Activated T-helper 2 cell treated with anti-CD3 and anti-CD28 coated beads, Interferon-gamma antibody, Interleukin-2, Interleukin-4, amounts not matched to agents 10 μg/mL and 5 μg/mL and 100 μg/mL, durations not matched to agents 14 hours and 24 hours and 36 hours (primary cell): ENCODE measurements around the gene PCDHB12. TPM values are rescaled to one million over a fixed set of nuclear protein-coding genes. Genes with fewer than 3 reads are reported as not detected.

Experiments
- DNase-seq: peaks from one replicate; pipeline ENCODE4 v3.0.0; 2021; ENCODE audit warnings: low spot score
- H3K27ac Mint-ChIP-seq: one replicate; pipeline ENCODE4 v1.8.0; 2021; ENCODE audit warnings: mixed read lengths
- H3K27me3 Mint-ChIP-seq: one replicate; pipeline ENCODE4 v1.8.0; 2021; ENCODE audit warnings: low read depth, mixed read lengths
- H3K36me3 Mint-ChIP-seq: one replicate; pipeline ENCODE4 v1.8.0; 2021; ENCODE audit warnings: low read depth, mixed read lengths
- H3K4me1 Mint-ChIP-seq: one replicate; pipeline ENCODE4 v1.8.0; 2021; ENCODE audit warnings: low read depth, mixed read lengths
- H3K4me3 Mint-ChIP-seq: one replicate; pipeline ENCODE4 v1.8.0; 2021; ENCODE audit warnings: low read depth, mild to moderate bottlenecking, moderate library complexity, mixed read lengths
- H3K9me3 Mint-ChIP-seq: one replicate; pipeline ENCODE4 v1.8.0; 2021; ENCODE audit warnings: mixed read lengths
- intact Hi-C: fragments of 100-400 bp; cut with micrococcal nuclease; formaldehyde crosslinking; loops from one replicate; pipeline ENCODE4 v1.15.1; 2023
- total RNA-seq: library from RNA; stranded (reverse); gene quantifications from 2 replicates; pipeline ENCODE4 v1.2.3, GENCODE V29; 2022

Gene PCDHB12
- total RNA-seq, 1 donor from 2014 or later, result not detected

- no peaks in the 10 kb centered on the region for H3K27me3 Mint-ChIP-seq
- H3K4me3 Mint-ChIP-seq, result no peak overlapping the region
- intact Hi-C loops, result no loop called here
- no peak overlapping the region for H3K27ac Mint-ChIP-seq
- peaks cover 57% of the 10 kb centered on the region for H3K9me3 Mint-ChIP-seq
- no peaks in the 10 kb centered on the region for H3K36me3 Mint-ChIP-seq
- H3K4me1 Mint-ChIP-seq, result no peaks in the 10 kb centered on the region
- no peak for DNase-seq
Observed at GRCh38 chr5:141250576-141250975, 42.1 kb downstream of the PCDHB12 start.

GRCh38 chr5:141258464-141258863 is 49.9 kb downstream of the PCDHB12 start:
- intact Hi-C loops, result no loop called here
- H3K27me3 Mint-ChIP-seq, result no peaks in the 10 kb centered on the region
- H3K27ac Mint-ChIP-seq, result no peak overlapping the region
- H3K4me1 Mint-ChIP-seq, result no peaks in the 10 kb centered on the region
- no peak for DNase-seq
- no peak overlapping the region for H3K4me3 Mint-ChIP-seq
- peaks cover 78% of the 10 kb centered on the region for H3K9me3 Mint-ChIP-seq
- H3K36me3 Mint-ChIP-seq, result no peaks in the 10 kb centered on the region

GRCh38 chr5:141258948-141259347 is 50.4 kb downstream of the PCDHB12 start:
- intact Hi-C loops, result no loop called here
- no peak overlapping the region for H3K27ac Mint-ChIP-seq
- H3K4me3 Mint-ChIP-seq, result no peak overlapping the region
- H3K27me3 Mint-ChIP-seq, result no peaks in the 10 kb centered on the region
- peaks cover 80% of the 10 kb centered on the region for H3K9me3 Mint-ChIP-seq
- H3K36me3 Mint-ChIP-seq, result no peaks in the 10 kb centered on the region
- H3K4me1 Mint-ChIP-seq, result no peaks in the 10 kb centered on the region
- DNase-seq, result no peak

GRCh38 chr5:141260458-141261237 is 52.1 kb downstream of the PCDHB12 start:
- intact Hi-C loops, result no loop called here
- Mint-ChIP-seq H3K4me1 (no peaks in the 10 kb centered on the region), H3K9me3 (peaks cover 71% of the 10 kb centered on the region), H3K27me3 (no peaks in the 10 kb centered on the region), H3K36me3 (no peaks in the 10 kb centered on the region), H3K27ac (no peak overlapping the region), H3K4me3 (no peak overlapping the region)
- no peak for DNase-seq

GRCh38 chr5:141261238-141261546 is 52.7 kb downstream of the PCDHB12 start:
- H3K27ac Mint-ChIP-seq, result no peak overlapping the region
- H3K4me3 Mint-ChIP-seq, result no peak overlapping the region
- no peak for DNase-seq
- intact Hi-C loops, result no loop called here
- no peaks in the 10 kb centered on the region for H3K4me1 Mint-ChIP-seq
- H3K9me3 Mint-ChIP-seq, result peaks cover 72% of the 10 kb centered on the region
- H3K36me3 Mint-ChIP-seq, result no peaks in the 10 kb centered on the region
- no peaks in the 10 kb centered on the region for H3K27me3 Mint-ChIP-seq

Other genes starting within 250 kb of the PCDHB12 start
- gene PCDHAC2, start 242.2 kb upstream of the PCDHB12 start, total RNA-seq, result not detected in 2 replicates
- not detected in 2 replicates for gene PCDHB1, start 157.3 kb upstream of the PCDHB12 start, total RNA-seq
- 0.11 and 0.25 TPM in 2 replicates for gene PCDHB2, start 114.1 kb upstream of the PCDHB12 start, total RNA-seq
- not detected in 2 replicates for gene PCDHB3, start 108.2 kb upstream of the PCDHB12 start, total RNA-seq
- gene PCDHB4, start 86.9 kb upstream of the PCDHB12 start, total RNA-seq, result not detected in 2 replicates
- gene PCDHB5, start 73.5 kb upstream of the PCDHB12 start, total RNA-seq, result not detected in 2 replicates
- not detected in 2 replicates for gene PCDHB6, start 58.7 kb upstream of the PCDHB12 start, total RNA-seq
- gene PCDHB7, start 36.1 kb upstream of the PCDHB12 start, total RNA-seq, result 0.07 TPM in 1 of 2 replicates, not detected in the other
- gene PCDHB8, start 30.9 kb upstream of the PCDHB12 start, total RNA-seq, result not detected in 2 replicates
- not detected in 2 replicates for gene PCDHB16, start 26.3 kb upstream of the PCDHB12 start, total RNA-seq
- gene PCDHB9, start 21.6 kb upstream of the PCDHB12 start, total RNA-seq, result not detected in 2 replicates
- not detected in 2 replicates for gene PCDHB10, start 16.4 kb upstream of the PCDHB12 start, total RNA-seq
- gene PCDHB11, start 9.1 kb upstream of the PCDHB12 start, total RNA-seq, result not detected in 2 replicates
- gene PCDHB13, start 5.2 kb downstream of the PCDHB12 start, total RNA-seq, result 0.02 TPM in 1 of 2 replicates, not detected in the other
- not detected in 2 replicates for gene PCDHB14, start 14.6 kb downstream of the PCDHB12 start, total RNA-seq
- gene PCDHB15, start 36.7 kb downstream of the PCDHB12 start, total RNA-seq, result not detected in 2 replicates
- 0.16 TPM in 1 of 2 replicates, not detected in the other for gene SLC25A2, start 95.3 kb downstream of the PCDHB12 start, total RNA-seq
- 67.1 and 70.5 TPM in 2 replicates for gene TAF7, start 112.1 kb downstream of the PCDHB12 start, total RNA-seq
- gene PCDHGA1, start 121.8 kb downstream of the PCDHB12 start, total RNA-seq, result 0.09 and 0.14 TPM in 2 replicates
- gene PCDHGA2, start 130.0 kb downstream of the PCDHB12 start, total RNA-seq, result 0.09 and 0.11 TPM in 2 replicates
- 0.11 and 0.16 TPM in 2 replicates for gene PCDHGA3, start 135.1 kb downstream of the PCDHB12 start, total RNA-seq
- 0.16 and 0.48 TPM in 2 replicates for gene PCDHGB1, start 141.4 kb downstream of the PCDHB12 start, total RNA-seq
- gene PCDHGA4, start 146.3 kb downstream of the PCDHB12 start, total RNA-seq, result 0.44 and 0.57 TPM in 2 replicates
- gene PCDHGB2, start 151.3 kb downstream of the PCDHB12 start, total RNA-seq, result 0.85 and 0.91 TPM in 2 replicates
- gene PCDHGA5, start 155.4 kb downstream of the PCDHB12 start, total RNA-seq, result 0.43 and 0.51 TPM in 2 replicates
- gene PCDHGB3, start 161.5 kb downstream of the PCDHB12 start, total RNA-seq, result 0.46 and 0.85 TPM in 2 replicates
- gene PCDHGA6, start 165.2 kb downstream of the PCDHB12 start, total RNA-seq, result 0.48 and 0.55 TPM in 2 replicates
- gene PCDHGA7, start 174.0 kb downstream of the PCDHB12 start, total RNA-seq, result 0.16 and 0.30 TPM in 2 replicates
- gene PCDHGB4, start 179.0 kb downstream of the PCDHB12 start, total RNA-seq, result 0.28 and 0.34 TPM in 2 replicates
- gene PCDHGA8, start 183.9 kb downstream of the PCDHB12 start, total RNA-seq, result 0.07 and 0.23 TPM in 2 replicates
- 0.62 and 0.92 TPM in 2 replicates for gene PCDHGB5, start 189.2 kb downstream of the PCDHB12 start, total RNA-seq
- gene PCDHGA9, start 194.1 kb downstream of the PCDHB12 start, total RNA-seq, result 0.23 and 0.32 TPM in 2 replicates
- gene PCDHGB6, start 199.3 kb downstream of the PCDHB12 start, total RNA-seq, result 0.21 and 0.34 TPM in 2 replicates
- gene PCDHGA10, start 204.3 kb downstream of the PCDHB12 start, total RNA-seq, result 0.21 and 0.34 TPM in 2 replicates
- gene PCDHGB7, start 209.0 kb downstream of the PCDHB12 start, total RNA-seq, result 0.18 and 0.23 TPM in 2 replicates
- 0.21 and 0.39 TPM in 2 replicates for gene PCDHGA11, start 212.3 kb downstream of the PCDHB12 start, total RNA-seq
- 0.11 and 0.16 TPM in 2 replicates for gene PCDHGA12, start 221.8 kb downstream of the PCDHB12 start, total RNA-seq